Cardiac muscle cell (in vitro differentiated cells and primary cell): Measurements from ENCODE around the gene MLPH. TPM values are rescaled to one million over a fixed set of nuclear protein-coding genes. Genes with fewer than 3 reads are reported as not detected.

Source experiments
- DNase-seq, 2 donors: peaks; one replicate each; pipeline versions ENCODE4 v3.0.0 to v3.0.0-alpha.2; 2010 to 2017; ENCODE audit warnings: low read depth in 1 of 2, low spot score in 1 of 2
- H3K27ac ChIP-seq: fragments of 200-600 bp; sonication (generic); 2 replicates; pipeline ENCODE4 v1.5.1; 2016
- H3K27me3 ChIP-seq: fragments of 200-600 bp; sonication (generic); 2 replicates; pipeline ENCODE4 v1.6.0; 2016; ENCODE audit warnings: control low read depth
- H3K36me3 ChIP-seq: fragments of 200-600 bp; sonication (generic); 2 replicates; pipeline ENCODE4 v1.5.1; 2016; ENCODE audit warnings: control low read depth
- H3K4me1 ChIP-seq: fragments of 200-600 bp; sonication (generic); 2 replicates; pipeline ENCODE4 v1.8.1; 2017; ENCODE audit warnings: low read depth, mild to moderate bottlenecking, mixed run types
- H3K4me3 ChIP-seq: fragments of 200-600 bp; sonication (generic); 2 replicates; pipeline ENCODE4 v1.5.1; 2016; ENCODE audit warnings: mild to moderate bottlenecking
- H3K9me3 ChIP-seq: fragments of 200-600 bp; sonication (generic); 2 replicates; pipeline ENCODE4 v1.5.1; 2017; ENCODE audit warnings: low read depth, mild to moderate bottlenecking, control low read depth
- polyA plus RNA-seq: library from polyadenylated mRNA; unstranded; fragments of >200 nt; fragmentation: Nextera tagmentation; extraction: Ambion mirVana; gene quantifications from 2 replicates; pipeline ENCODE4 v1.2.1, GENCODE V29; 2016
- total RNA-seq: library from RNA; depleted of rRNA; stranded (reverse); fragments of >200 nt; gene quantifications from 2 replicates; pipeline ENCODE4 v1.2.3, GENCODE V29; 2016
- TF ChIP-seq, protein P1 (sequence below): IDR thresholded peaks from 2 replicates; pipeline ENCODE4 v1.5.1; 2012; ENCODE audit warnings: low read depth, mild to moderate bottlenecking, low read length

MLPH gene
- total and polyA plus RNA-seq, 2 experiments from 2014 or later = 0.27 to 1.4 TPM

GRCh38 chr2:237525559-237526157 is 38.6 kb downstream of the MLPH start:
- TF ChIP-seq, protein P1, sequence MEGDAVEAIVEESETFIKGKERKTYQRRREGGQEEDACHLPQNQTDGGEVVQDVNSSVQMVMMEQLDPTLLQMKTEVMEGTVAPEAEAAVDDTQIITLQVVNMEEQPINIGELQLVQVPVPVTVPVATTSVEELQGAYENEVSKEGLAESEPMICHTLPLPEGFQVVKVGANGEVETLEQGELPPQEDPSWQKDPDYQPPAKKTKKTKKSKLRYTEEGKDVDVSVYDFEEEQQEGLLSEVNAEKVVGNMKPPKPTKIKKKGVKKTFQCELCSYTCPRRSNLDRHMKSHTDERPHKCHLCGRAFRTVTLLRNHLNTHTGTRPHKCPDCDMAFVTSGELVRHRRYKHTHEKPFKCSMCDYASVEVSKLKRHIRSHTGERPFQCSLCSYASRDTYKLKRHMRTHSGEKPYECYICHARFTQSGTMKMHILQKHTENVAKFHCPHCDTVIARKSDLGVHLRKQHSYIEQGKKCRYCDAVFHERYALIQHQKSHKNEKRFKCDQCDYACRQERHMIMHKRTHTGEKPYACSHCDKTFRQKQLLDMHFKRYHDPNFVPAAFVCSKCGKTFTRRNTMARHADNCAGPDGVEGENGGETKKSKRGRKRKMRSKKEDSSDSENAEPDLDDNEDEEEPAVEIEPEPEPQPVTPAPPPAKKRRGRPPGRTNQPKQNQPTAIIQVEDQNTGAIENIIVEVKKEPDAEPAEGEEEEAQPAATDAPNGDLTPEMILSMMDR = no peak
- DNase-seq = no peak
- Histone ChIP-seq H3K36me3 (no peaks in the 10 kb centered on the region), H3K27me3 (no peaks in the 10 kb centered on the region), H3K4me1 (no peaks in the 10 kb centered on the region), H3K4me3 (no peak overlapping the region), H3K27ac (peak overlapping the region; percentile 43), H3K9me3 (no peaks in the 10 kb centered on the region)

- Histone ChIP-seq H3K27ac (no peak overlapping the region), H3K27me3 (no peaks in the 10 kb centered on the region), H3K4me3 (no peak overlapping the region), H3K9me3 (no peaks in the 10 kb centered on the region), H3K36me3 (no peaks in the 10 kb centered on the region), H3K4me1 (no peaks in the 10 kb centered on the region)
- no peak for DNase-seq
- TF ChIP-seq, protein P1 = no peak
Measured at GRCh38 chr2:237527233-237527632, 40.2 kb downstream of the MLPH start.

GRCh38 chr2:237527766-237528165 is 40.7 kb downstream of the MLPH start:
- Histone ChIP-seq H3K9me3 (no peaks in the 10 kb centered on the region), H3K27ac (no peak overlapping the region), H3K4me3 (no peak overlapping the region), H3K36me3 (no peaks in the 10 kb centered on the region), H3K27me3 (no peaks in the 10 kb centered on the region), H3K4me1 (no peaks in the 10 kb centered on the region)
- no peak for DNase-seq
- TF ChIP-seq, protein P1 = no peak

GRCh38 chr2:237529452-237530402 is 42.7 kb downstream of the MLPH start:
- Histone ChIP-seq H3K4me3 (no peak overlapping the region), H3K4me1 (no peaks in the 10 kb centered on the region), H3K36me3 (no peaks in the 10 kb centered on the region), H3K27ac (no peak overlapping the region), H3K9me3 (no peaks in the 10 kb centered on the region), H3K27me3 (no peaks in the 10 kb centered on the region)
- TF ChIP-seq, protein P1 = no peak
- no peak for DNase-seq

DNA sequence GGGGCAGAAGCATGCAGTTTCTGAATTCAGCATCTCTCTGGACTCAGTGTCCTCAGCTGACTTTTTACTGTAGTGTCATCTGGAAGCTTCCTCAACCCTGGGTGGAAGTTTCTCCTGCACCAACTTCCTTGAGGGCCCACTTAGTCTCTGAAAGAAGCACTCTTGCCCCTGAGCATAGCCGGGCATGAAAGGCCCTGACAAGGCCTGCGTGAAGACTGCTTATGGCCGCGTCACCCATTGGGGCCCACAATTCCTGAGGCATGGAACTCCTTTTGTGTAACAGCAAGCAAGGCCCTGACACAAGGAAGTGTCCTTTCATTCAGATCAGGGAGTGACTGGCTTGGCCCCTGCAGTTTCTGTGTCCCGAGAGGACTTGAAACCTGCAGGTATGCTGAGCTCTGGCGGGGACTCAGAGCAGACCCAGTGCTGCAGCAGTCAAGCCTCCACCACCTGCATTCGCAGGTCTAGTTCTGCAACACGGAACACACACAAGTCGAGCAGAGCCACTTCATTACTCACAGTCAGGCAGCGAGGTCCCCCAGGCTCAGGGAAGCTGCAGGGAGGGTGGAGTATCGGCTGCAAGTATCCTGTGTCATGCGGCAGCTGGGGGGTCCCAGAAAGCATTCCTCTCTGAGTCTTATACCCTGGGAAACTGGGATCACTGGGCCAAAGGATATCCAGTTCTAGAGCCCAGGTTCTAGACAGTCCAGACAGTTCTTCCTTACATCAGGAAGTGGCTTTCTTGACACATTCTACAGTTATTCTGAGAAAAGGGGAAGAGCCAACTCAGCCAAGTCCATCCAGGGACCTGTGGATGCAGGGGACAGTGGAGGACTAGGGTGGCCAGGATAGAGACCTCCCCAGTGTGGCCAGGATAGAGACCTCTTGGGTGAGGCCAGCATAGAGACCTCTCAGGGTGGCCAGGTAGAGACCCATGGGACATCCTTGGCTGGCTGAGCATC is 43.7 kb downstream of the MLPH start:
- no peaks in the 10 kb centered on the region for H3K9me3 ChIP-seq
- TF ChIP-seq, protein P1 = no peak
- H3K27ac ChIP-seq = no peak overlapping the region

More for the DNA sequence above, 43.7 kb downstream of the MLPH start:
- H3K36me3 ChIP-seq = no peaks in the 10 kb centered on the region
- H3K4me3 ChIP-seq = no peak overlapping the region
- no peaks in the 10 kb centered on the region for H3K4me1 ChIP-seq
- DNase-seq = no peak
- no peaks in the 10 kb centered on the region for H3K27me3 ChIP-seq
